Fibroblast of skin of right quadriceps (primary cell): ENCODE data around the gene BMAL2.

Experiments
- DNase-seq: peaks from one replicate; pipeline ENCODE4 v3.0.0-alpha.2; 2013

Gene BMAL2

GRCh38 chr12:27359578-27360340 lies 27.1 kb downstream of the BMAL2 start:
- DNase-seq = peak; percentile 39

- DNase-seq = peak; percentile 55
Observed at GRCh38 chr12:27361372-27361771, 28.7 kb downstream of the BMAL2 start.

- peak; percentile 18 for DNase-seq
Observed at GRCh38 chr12:27366621-27367020, 34.0 kb downstream of the BMAL2 start.

GRCh38 chr12:27367078-27367477 lies 34.4 kb downstream of the BMAL2 start:
- no peak for DNase-seq

GRCh38 chr12:27382171-27382795 lies 49.6 kb downstream of the BMAL2 start:
- DNase-seq = peak; percentile 61
